SK-N-SH treated with all-trans-retinoic acid at 6 μM for 48 hours (cell line): ENCODE results near the gene RSPRY1.

ENCODE experiments used
- ATAC-seq: fragments of 200-7000 bp; cut with Tn5 transposase; 3 replicates; pipeline ENCODE4 v1.9.1; 2020; ENCODE audit warnings: mild to moderate bottlenecking, moderate library complexity
- ARNTL ChIP-seq: fragments of 450-650 bp; formaldehyde crosslinking; IDR thresholded peaks from 2 replicates; pipeline ENCODE4 v1.5.0; 2020; ENCODE audit warnings: low read depth, mild to moderate bottlenecking, moderate library complexity, borderline replicate concordance
- BACH2 ChIP-seq: fragments of 250-450 bp; sonication (Bioruptor Pico); IDR thresholded peaks from 2 replicates; pipeline ENCODE4 v1.9.0; 2021; ENCODE audit warnings: mild to moderate bottlenecking, borderline replicate concordance
- CREB5 ChIP-seq: fragments of 250-450 bp; sonication (Bioruptor Pico); IDR thresholded peaks from 2 replicates; pipeline ENCODE4 v1.5.1; 2020; ENCODE audit warnings: low read depth, mild to moderate bottlenecking, moderate library complexity
- CSDC2 ChIP-seq: fragments of 250-450 bp; sonication (Bioruptor Pico); IDR thresholded peaks from 2 replicates; pipeline ENCODE4 v1.5.0; 2020; ENCODE audit warnings: mild to moderate bottlenecking, moderate library complexity
- CSRNP3 ChIP-seq: fragments of 250-450 bp; sonication (Bioruptor Pico); IDR thresholded peaks from 2 replicates; pipeline ENCODE4 v1.5.1; 2021; ENCODE audit warnings: mild to moderate bottlenecking, moderate library complexity
- GLIS3 ChIP-seq: fragments of 250-450 bp; sonication (Bioruptor Pico); IDR thresholded peaks from 2 replicates; pipeline ENCODE4 v1.5.0; 2020; ENCODE audit warnings: mild to moderate bottlenecking, moderate library complexity
- ISL1 ChIP-seq: fragments of 250-450 bp; sonication (Bioruptor Pico); IDR thresholded peaks from 2 replicates; pipeline ENCODE4 v2.1.2; 2022; ENCODE audit warnings: mild to moderate bottlenecking, moderate library complexity
- OSR1 ChIP-seq: fragments of 250-450 bp; sonication (Bioruptor Pico); IDR thresholded peaks from 2 replicates; pipeline ENCODE4 v1.8.0; 2022; ENCODE audit warnings: moderate library complexity, mild to moderate bottlenecking, inconsistent platforms
- PATZ1 ChIP-seq: fragments of 250-450 bp; sonication (Bioruptor Pico); IDR thresholded peaks from 2 replicates; pipeline ENCODE4 v1.8.0; 2020; ENCODE audit warnings: mild to moderate bottlenecking, moderate library complexity, borderline replicate concordance
- POU6F1 ChIP-seq: fragments of 250-450 bp; sonication (Bioruptor Pico); IDR thresholded peaks from 2 replicates; pipeline ENCODE4 v1.8.0; 2021; ENCODE audit warnings: low read depth, mild to moderate bottlenecking, moderate library complexity, borderline replicate concordance
- PPARA ChIP-seq: fragments of 250-450 bp; sonication (Bioruptor Pico); IDR thresholded peaks from 2 replicates; pipeline ENCODE4 v1.5.0; 2020; ENCODE audit warnings: mild to moderate bottlenecking, borderline replicate concordance
- RARB ChIP-seq: fragments of 250-450 bp; sonication (Bioruptor Pico); IDR thresholded peaks from 2 replicates; pipeline ENCODE4 v1.8.0; 2021; ENCODE audit warnings: mild to moderate bottlenecking, moderate library complexity
- SNAI2 ChIP-seq: fragments of 250-450 bp; sonication (Bioruptor Pico); IDR thresholded peaks from 2 replicates; pipeline ENCODE4 v1.5.0; 2020; ENCODE audit warnings: mild to moderate bottlenecking, moderate library complexity
- TCF4 ChIP-seq: fragments of 250-450 bp; sonication (Bioruptor Pico); IDR thresholded peaks from 2 replicates; pipeline ENCODE4 v1.8.0; 2021; ENCODE audit warnings: mild to moderate bottlenecking, moderate library complexity, borderline replicate concordance
- TOX ChIP-seq: fragments of 250-450 bp; sonication (Bioruptor Pico); IDR thresholded peaks from 2 replicates; pipeline ENCODE4 v1.8.0; 2021; ENCODE audit warnings: mild to moderate bottlenecking, moderate library complexity, borderline replicate concordance
- TSHZ2 ChIP-seq: fragments of 250-450 bp; sonication (Bioruptor Pico); IDR thresholded peaks from 2 replicates; pipeline ENCODE4 v1.5.0; 2020; ENCODE audit warnings: mild to moderate bottlenecking, moderate library complexity
- ZC3H10 ChIP-seq: fragments of 250-450 bp; sonication (Bioruptor Pico); IDR thresholded peaks from 2 replicates; pipeline ENCODE4 v1.5.1; 2021; ENCODE audit warnings: mild to moderate bottlenecking, moderate library complexity
- ZFP3 ChIP-seq: fragments of 250-450 bp; sonication (Bioruptor Pico); IDR thresholded peaks from 2 replicates; pipeline ENCODE4 v1.5.0; 2020; ENCODE audit warnings: mild to moderate bottlenecking, moderate library complexity
- ZFP30 ChIP-seq: fragments of 450-650 bp; formaldehyde crosslinking; IDR thresholded peaks from 2 replicates; pipeline ENCODE4 v1.5.0; 2022; ENCODE audit warnings: mild to moderate bottlenecking, moderate library complexity
- ZNF565 ChIP-seq: fragments of 450-650 bp; formaldehyde crosslinking; conservative IDR thresholded peaks from 2 replicates; pipeline ENCODE4 v1.5.0; 2020; ENCODE audit warnings: low read depth, mild to moderate bottlenecking, moderate library complexity
- ZNF70 ChIP-seq: fragments of 450-650 bp; formaldehyde crosslinking; IDR thresholded peaks from 2 replicates; pipeline ENCODE4 v1.5.0; 2020; ENCODE audit warnings: mild to moderate bottlenecking, moderate library complexity
- ZNF8 ChIP-seq: fragments of 450-650 bp; formaldehyde crosslinking; IDR thresholded peaks from 2 replicates; pipeline ENCODE4 v1.5.0; 2020; ENCODE audit warnings: mild to moderate bottlenecking, moderate library complexity

The RSPRY1 gene

GRCh38 chr16:57209780-57210179, 23.7 kb downstream of the RSPRY1 start:
- TF ChIP-seq ZFP3 (CRISPR knock-in tag), result no peak
- no peak for TF ChIP-seq ARNTL (CRISPR knock-in tag)
- no peak for TF ChIP-seq CSDC2 (CRISPR knock-in tag)
- no peak for TF ChIP-seq TSHZ2 (CRISPR knock-in tag)
- no peak for TF ChIP-seq GLIS3
- TF ChIP-seq PATZ1, result no peak
- no peak for TF ChIP-seq TCF4 (CRISPR knock-in tag)
- no peak for TF ChIP-seq CSRNP3 (CRISPR knock-in tag)
- TF ChIP-seq ZNF565 (CRISPR knock-in tag), result no peak
- no peak for TF ChIP-seq SNAI2 (CRISPR knock-in tag)
- no peak for TF ChIP-seq ZC3H10
- TF ChIP-seq ZFP30, result no peak
- no peak for TF ChIP-seq CREB5 (CRISPR knock-in tag)
- TF ChIP-seq ZNF70 (CRISPR knock-in tag), result no peak
- TF ChIP-seq BACH2 (CRISPR knock-in tag), result no peak
- TF ChIP-seq RARB, result no peak
- TF ChIP-seq ISL1 (CRISPR knock-in tag), result no peak
- TF ChIP-seq, all 23 proteins: peak for 0
- no peak for ATAC-seq

GRCh38 chr16:57213462-57213861, 27.3 kb downstream of the RSPRY1 start:
- TF ChIP-seq RARB, result no peak
- no peak for TF ChIP-seq ZNF565 (CRISPR knock-in tag)
- no peak for TF ChIP-seq PPARA (CRISPR knock-in tag)
- no peak for TF ChIP-seq CSDC2 (CRISPR knock-in tag)
- TF ChIP-seq SNAI2 (CRISPR knock-in tag), result no peak
- TF ChIP-seq ARNTL (CRISPR knock-in tag), result no peak
- TF ChIP-seq ZNF8 (CRISPR knock-in tag), result no peak
- no peak for TF ChIP-seq ZFP3 (CRISPR knock-in tag)
- TF ChIP-seq GLIS3, result no peak
- no peak for TF ChIP-seq BACH2 (CRISPR knock-in tag)
- no peak for TF ChIP-seq POU6F1 (CRISPR knock-in tag)
- TF ChIP-seq OSR1 (CRISPR knock-in tag), result no peak
- no peak for TF ChIP-seq ZC3H10
- no peak for TF ChIP-seq TOX
- TF ChIP-seq PATZ1, result no peak
- TF ChIP-seq CREB5 (CRISPR knock-in tag), result no peak
- TF ChIP-seq CSRNP3 (CRISPR knock-in tag), result no peak
- TF ChIP-seq ISL1 (CRISPR knock-in tag), result no peak
- no peak for ATAC-seq
